ENCODE results near the gene ST3GAL3.

ST3GAL3 gene

GRCh38 chr1:43683560-43683959 lies 23.8 kb upstream of the ST3GAL3 start:
- Histone ChIP-seq H3K4me3 (replicated peaks; ENCODE audit: low read depth, low read length) (no peak overlapping the region), H3K36me3 (ENCODE audit: control insufficient read depth, insufficient read depth, low read length) (peaks cover 40% of the 10 kb centered on the region), H3K27me3 (replicated peaks; ENCODE audit: control insufficient read depth, insufficient read depth, low read length) (no peaks in the 10 kb centered on the region)
- no peak for TF ChIP-seq CTCF (IDR thresholded peaks at IDR 0.05; ENCODE audit: insufficient read depth, low read length, poor library complexity, severe bottlenecking)
- no peak for DNase-seq (ENCODE audit: extremely low read depth, insufficient read length)

GRCh38 chr1:43686801-43687200 lies 20.5 kb upstream of the ST3GAL3 start:
- peaks cover 53% of the 10 kb centered on the region for H3K36me3 ChIP-seq (ENCODE audit: control insufficient read depth, insufficient read depth, low read length)
- H3K4me3 ChIP-seq (replicated peaks; ENCODE audit: low read depth, low read length) = no peak overlapping the region
- TF ChIP-seq CTCF (IDR thresholded peaks at IDR 0.05; ENCODE audit: insufficient read depth, low read length, poor library complexity, severe bottlenecking) = no peak
- DNase-seq (ENCODE audit: extremely low read depth, insufficient read length) = no peak
- no peaks in the 10 kb centered on the region for H3K27me3 ChIP-seq (replicated peaks; ENCODE audit: control insufficient read depth, insufficient read depth, low read length)

GRCh38 chr1:43687301-43688108 lies 19.8 kb upstream of the ST3GAL3 start:
- TF ChIP-seq CTCF (IDR thresholded peaks at IDR 0.05; ENCODE audit: insufficient read depth, low read length, poor library complexity, severe bottlenecking) = no peak
- no peaks in the 10 kb centered on the region for H3K27me3 ChIP-seq (replicated peaks; ENCODE audit: control insufficient read depth, insufficient read depth, low read length)
- DNase-seq (ENCODE audit: extremely low read depth, insufficient read length) = no peak
- H3K4me3 ChIP-seq (replicated peaks; ENCODE audit: low read depth, low read length) = no peak overlapping the region
- peaks cover 56% of the 10 kb centered on the region for H3K36me3 ChIP-seq (ENCODE audit: control insufficient read depth, insufficient read depth, low read length)

- no peaks in the 10 kb centered on the region for H3K27me3 ChIP-seq (replicated peaks; ENCODE audit: control insufficient read depth, insufficient read depth, low read length)
- TF ChIP-seq CTCF (IDR thresholded peaks at IDR 0.05; ENCODE audit: insufficient read depth, low read length, poor library complexity, severe bottlenecking) = no peak
- no peak for DNase-seq (ENCODE audit: extremely low read depth, insufficient read length)
- no peak overlapping the region for H3K4me3 ChIP-seq (replicated peaks; ENCODE audit: low read depth, low read length)
- H3K36me3 ChIP-seq (ENCODE audit: control insufficient read depth, insufficient read depth, low read length) = peaks cover 59% of the 10 kb centered on the region
These were observed 19.3 kb upstream of the ST3GAL3 start for GRCh38 chr1:43688109-43688387.

GRCh38 chr1:43688594-43689000 lies 18.7 kb upstream of the ST3GAL3 start:
- Histone ChIP-seq H3K4me3 (replicated peaks; ENCODE audit: low read depth, low read length) (no peak overlapping the region), H3K27me3 (replicated peaks; ENCODE audit: control insufficient read depth, insufficient read depth, low read length) (no peaks in the 10 kb centered on the region), H3K36me3 (ENCODE audit: control insufficient read depth, insufficient read depth, low read length) (peaks cover 63% of the 10 kb centered on the region)
- no peak for TF ChIP-seq CTCF (IDR thresholded peaks at IDR 0.05; ENCODE audit: insufficient read depth, low read length, poor library complexity, severe bottlenecking)
- no peak for DNase-seq (ENCODE audit: extremely low read depth, insufficient read length)

- H3K4me3 ChIP-seq (replicated peaks; ENCODE audit: low read depth, low read length) = no peak overlapping the region
- no peak for DNase-seq (ENCODE audit: extremely low read depth, insufficient read length)
- peaks cover 66% of the 10 kb centered on the region for H3K36me3 ChIP-seq (ENCODE audit: control insufficient read depth, insufficient read depth, low read length)
- H3K27me3 ChIP-seq (replicated peaks; ENCODE audit: control insufficient read depth, insufficient read depth, low read length) = no peaks in the 10 kb centered on the region
- no peak for TF ChIP-seq CTCF (IDR thresholded peaks at IDR 0.05; ENCODE audit: insufficient read depth, low read length, poor library complexity, severe bottlenecking)
These were observed 18.0 kb upstream of the ST3GAL3 start for GRCh38 chr1:43689289-43689688.

All from GM06990 (cell line).